GM19468 (cell line): ENCODE results near the gene SLC43A2.

Source experiments
- ATAC-seq: cut with Tn5 transposase; IDR thresholded peaks from one replicate; pipeline ENCODE4 v1.9.1; 2021; ENCODE audit warnings: mild to moderate bottlenecking, moderate library complexity, moderate number of reproducible peaks; ENCODE audit not compliant: unreplicated experiment; ENCODE audit errors: extremely low read depth

The SLC43A2 gene

GRCh38 chr17:1644493-1645206, 16.0 kb upstream of the SLC43A2 start:
- ATAC-seq, result no peak

GRCh38 chr17:1643999-1644492, 15.4 kb upstream of the SLC43A2 start:
- ATAC-seq, result no peak

- ATAC-seq, result no peak
These were observed 14.8 kb upstream of the SLC43A2 start for GRCh38 chr17:1643293-1643998.

- no peak for ATAC-seq
These were observed 12.4 kb upstream of the SLC43A2 start for GRCh38 chr17:1641065-1641403.

- ATAC-seq, result no peak
These were observed 11.9 kb upstream of the SLC43A2 start for GRCh38 chr17:1640329-1641064.

- ATAC-seq, result no peak
These were observed 11.0 kb upstream of the SLC43A2 start for GRCh38 chr17:1639549-1640180.

- ATAC-seq, result no peak
These were observed 10.1 kb upstream of the SLC43A2 start for GRCh38 chr17:1638624-1639300.

- no peak for ATAC-seq
These were observed 9.5 kb upstream of the SLC43A2 start for GRCh38 chr17:1638171-1638590.

GRCh38 chr17:1636732-1637285, 8.2 kb upstream of the SLC43A2 start:
- no peak for ATAC-seq

GRCh38 chr17:1635675-1636465, 7.2 kb upstream of the SLC43A2 start:
- no peak for ATAC-seq

- ATAC-seq, result no peak
These were observed 6.4 kb upstream of the SLC43A2 start for GRCh38 chr17:1634841-1635650.

- ATAC-seq, result no peak
These were observed 2.0 kb upstream of the SLC43A2 start for GRCh38 chr17:1630662-1631061.

- ATAC-seq, result no peak
These were observed 1.1 kb upstream of the SLC43A2 start for GRCh38 chr17:1629504-1630310.

GRCh38 chr17:1628856-1629503, 346 bp upstream of the SLC43A2 start:
- ATAC-seq, result peak; percentile 20

GRCh38 chr17:1627182-1627981, 1.3 kb downstream of the SLC43A2 start:
- no peak for ATAC-seq

GRCh38 chr17:1626333-1626732, 2.3 kb downstream of the SLC43A2 start:
- ATAC-seq, result no peak
